Esophagus squamous epithelium (tissue), 5 donors: ENCODE results near the gene FGF12. TPM values are rescaled to one million over a fixed set of nuclear protein-coding genes. Genes with fewer than 3 reads are reported as not detected.

Experiments used
- DNase-seq: peaks from one replicate; lab custom pipeline; 2025; lab: John Stamatoyannopoulos, UW
- H3K27ac ChIP-seq, 4 donors: fragments of 200-600 bp; sonication (generic); one replicate each; pipeline ENCODE4 v1.5.1; 2016 to 2019; ENCODE audit warnings: mild to moderate bottlenecking in 1 of 4
- H3K27me3 ChIP-seq, 4 donors: fragments of 200-600 bp; sonication (generic); 1 replicate in 3 of 4; 2 replicates in 1 of 4; pipeline versions ENCODE4 v1.5.1 to v1.6.0; 2017 to 2021; ENCODE audit warnings: antibody characterized with exemption in 1 of 4
- H3K36me3 ChIP-seq, 3 donors: fragments of 200-600 bp; sonication (generic); one replicate each; pipeline ENCODE4 v1.5.1; 2016 to 2019
- H3K4me1 ChIP-seq, 3 donors: fragments of 200-600 bp; sonication (generic); one replicate each; pipeline ENCODE4 v1.5.1; 2017 to 2019
- H3K4me3 ChIP-seq, 4 donors: fragments of 200-600 bp; sonication (generic); 1 replicate in 3 of 4; 2 replicates in 1 of 4; pipeline ENCODE4 v1.5.1; 2016 to 2019; ENCODE audit warnings: mild to moderate bottlenecking in 2 of 4, moderate library complexity in 1 of 4
- H3K9me3 ChIP-seq, 3 donors: fragments of 200-600 bp; sonication (generic); one replicate each; pipeline ENCODE4 v1.5.1; 2016 to 2019
- POLR2A ChIP-seq, 4 donors: fragments of 450-650 bp; IDR thresholded peaks; one replicate each; pipeline ENCODE4 v1.6.1; 2017; ENCODE audit warnings: antibody characterized with exemption in 4 of 4, mild to moderate bottlenecking in 4 of 4, moderate library complexity in 3 of 4
- WGBS, 2 donors: methylation state at CpG; one replicate each; pipeline ENCODE4 v1.1.5; 2018; 5-methylcytosine and 5-hydroxymethylcytosine counted together
- intact Hi-C: fragments of 100-400 bp; cut with DNase I; formaldehyde crosslinking; loops from one replicate; pipeline ENCODE4 v1.15.0; 2022
- total RNA-seq, 4 donors: library from RNA; depleted of rRNA; stranded (reverse); fragments of >200 nt; gene quantifications; one replicate each; pipeline ENCODE4 v1.1.0, GENCODE V29; 2016
- TF ChIP-seq, protein P1 (sequence below), 6 experiments: fragments of 450-650 bp in 4 of 6; fragments of 200-600 bp in 2 of 6; sonication (generic) in 2 of 6; IDR thresholded peaks; one replicate each; pipeline ENCODE4 v1.5.1; 2016 to 2019; ENCODE audit warnings: antibody characterized with exemption in 6 of 6, mild to moderate bottlenecking in 4 of 6, moderate library complexity in 4 of 6
- donor health status: DM: yes; HTN: yes; CAD: no.

The FGF12 gene
- total RNA-seq, 4 donors from 2014 or later: 0.18 to 1.6 (median 0.86) TPM

DNA sequence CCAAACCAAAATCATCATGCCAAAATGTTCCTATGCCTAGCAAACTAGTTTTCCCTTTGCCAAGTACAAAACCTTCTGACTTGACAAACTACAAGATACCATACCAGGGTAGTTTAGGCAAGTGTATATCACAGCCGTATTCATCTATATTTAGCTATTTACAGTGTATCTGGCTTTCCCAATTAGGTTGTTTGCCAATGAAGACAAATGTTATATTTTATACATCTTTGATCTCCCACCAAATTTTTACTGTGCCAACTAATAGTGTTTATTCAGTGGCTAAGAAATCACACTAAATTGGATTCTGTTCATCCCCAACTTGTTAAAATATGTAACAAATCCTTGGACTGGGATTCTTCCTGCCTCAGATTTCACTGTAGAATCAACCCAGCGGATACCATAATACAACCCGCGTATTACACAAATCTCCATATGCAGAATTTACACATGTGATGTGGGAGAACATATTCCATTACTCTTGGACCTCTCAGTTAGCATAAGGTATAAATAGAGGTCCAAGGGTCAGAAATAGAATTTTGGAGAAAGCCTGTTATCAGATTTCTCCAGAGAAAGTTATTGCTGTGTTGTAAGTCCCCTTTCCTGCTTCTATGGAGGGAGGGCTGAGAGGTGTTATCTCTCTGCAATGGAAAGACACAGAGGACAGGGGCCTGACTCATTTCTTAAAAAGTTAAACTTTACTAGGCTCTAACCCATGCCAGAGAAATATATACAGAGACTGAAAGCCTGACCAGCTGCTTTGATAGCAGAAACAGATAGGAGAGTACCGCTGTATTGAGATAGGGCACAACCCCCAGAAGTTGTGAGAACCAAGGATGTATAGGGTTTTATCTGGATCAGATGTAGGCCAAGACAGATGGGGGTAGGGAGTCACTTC lies 467.0 kb downstream of the FGF12 start:
- H3K4me1 ChIP-seq: no peaks in the 10 kb centered on the region
- intact Hi-C loops: no loop called here
- H3K36me3 ChIP-seq: no peaks in the 10 kb centered on the region
- 81 to 85% methylated on average over 5 of the region's 5 CpGs for WGBS, 2 donors
- TF ChIP-seq POLR2A (IDR thresholded peaks at IDR 0.05): no peak
- TF ChIP-seq, protein P1, sequence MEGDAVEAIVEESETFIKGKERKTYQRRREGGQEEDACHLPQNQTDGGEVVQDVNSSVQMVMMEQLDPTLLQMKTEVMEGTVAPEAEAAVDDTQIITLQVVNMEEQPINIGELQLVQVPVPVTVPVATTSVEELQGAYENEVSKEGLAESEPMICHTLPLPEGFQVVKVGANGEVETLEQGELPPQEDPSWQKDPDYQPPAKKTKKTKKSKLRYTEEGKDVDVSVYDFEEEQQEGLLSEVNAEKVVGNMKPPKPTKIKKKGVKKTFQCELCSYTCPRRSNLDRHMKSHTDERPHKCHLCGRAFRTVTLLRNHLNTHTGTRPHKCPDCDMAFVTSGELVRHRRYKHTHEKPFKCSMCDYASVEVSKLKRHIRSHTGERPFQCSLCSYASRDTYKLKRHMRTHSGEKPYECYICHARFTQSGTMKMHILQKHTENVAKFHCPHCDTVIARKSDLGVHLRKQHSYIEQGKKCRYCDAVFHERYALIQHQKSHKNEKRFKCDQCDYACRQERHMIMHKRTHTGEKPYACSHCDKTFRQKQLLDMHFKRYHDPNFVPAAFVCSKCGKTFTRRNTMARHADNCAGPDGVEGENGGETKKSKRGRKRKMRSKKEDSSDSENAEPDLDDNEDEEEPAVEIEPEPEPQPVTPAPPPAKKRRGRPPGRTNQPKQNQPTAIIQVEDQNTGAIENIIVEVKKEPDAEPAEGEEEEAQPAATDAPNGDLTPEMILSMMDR (IDR thresholded peaks at IDR 0.05): no peak
- H3K9me3 ChIP-seq: no peaks in the 10 kb centered on the region
- no peak overlapping the region for H3K4me3 ChIP-seq
- H3K27me3 ChIP-seq: no peaks in the 10 kb centered on the region
- DNase-seq: no peak
- no peak overlapping the region for H3K27ac ChIP-seq

- H3K9me3 ChIP-seq: no peaks in the 10 kb centered on the region
- no peaks in the 10 kb centered on the region for H3K4me1 ChIP-seq
- DNase-seq: no peak
- H3K36me3 ChIP-seq: no peaks in the 10 kb centered on the region
- intact Hi-C loops: no loop called here
- H3K4me3 ChIP-seq: no peak overlapping the region
- H3K27me3 ChIP-seq: no peaks in the 10 kb centered on the region
- 23 to 30% methylated on average over 3 of the region's 3 CpGs for WGBS, 2 donors
- TF ChIP-seq, protein P1 (IDR thresholded peaks at IDR 0.05): no peak
- TF ChIP-seq POLR2A (IDR thresholded peaks at IDR 0.05): no peak
- H3K27ac ChIP-seq: no peak overlapping the region
Measured at GRCh38 chr3:192259661-192260060, 467.7 kb downstream of the FGF12 start.

- Histone ChIP-seq H3K36me3 (no peaks in the 10 kb centered on the region), H3K4me1 (no peaks in the 10 kb centered on the region), H3K27ac (no peak overlapping the region), H3K9me3 (no peaks in the 10 kb centered on the region), H3K27me3 (no peaks in the 10 kb centered on the region), H3K4me3 (no peak overlapping the region)
- no peak for DNase-seq
- WGBS, 2 donors: 74 to 83% methylated on average over 6 of the region's 6 CpGs
- TF ChIP-seq, protein P1 (IDR thresholded peaks at IDR 0.05): no peak
- TF ChIP-seq POLR2A (IDR thresholded peaks at IDR 0.05): no peak
- intact Hi-C loops: no loop called here
Measured at GRCh38 chr3:192258721-192259120, 468.6 kb downstream of the FGF12 start.

DNA sequence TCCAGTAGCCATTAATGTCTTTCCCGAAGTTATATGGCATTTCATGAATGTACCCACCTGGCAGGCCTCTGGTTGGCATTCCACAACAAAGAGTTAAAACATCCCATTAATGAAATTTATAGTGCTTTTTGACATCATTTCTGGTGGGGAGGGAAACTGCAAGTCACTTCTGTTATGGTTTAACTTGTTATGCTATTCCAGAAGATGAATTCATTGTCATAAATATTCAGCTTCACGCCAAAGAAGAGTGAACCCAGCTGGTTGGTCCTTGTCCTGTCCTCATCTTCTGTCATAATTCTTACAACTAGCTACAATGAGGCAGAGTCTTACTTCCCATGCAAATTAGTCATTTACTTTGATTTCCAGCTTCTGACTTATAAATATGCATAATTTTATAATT lies 471.5 kb downstream of the FGF12 start:
- WGBS, 2 donors: 62 to 66% methylated on average over 2 of the region's 2 CpGs
- intact Hi-C loops: no loop called here

More for the DNA sequence above, 471.5 kb downstream of the FGF12 start:
- no peaks in the 10 kb centered on the region for H3K36me3 ChIP-seq
- H3K4me3 ChIP-seq: no peak overlapping the region
- TF ChIP-seq, protein P1 (IDR thresholded peaks at IDR 0.05): no peak
- no peak for TF ChIP-seq POLR2A (IDR thresholded peaks at IDR 0.05)
- H3K4me1 ChIP-seq: no peaks in the 10 kb centered on the region
- no peaks in the 10 kb centered on the region for H3K27me3 ChIP-seq
- no peaks in the 10 kb centered on the region for H3K9me3 ChIP-seq
- DNase-seq: no peak
- H3K27ac ChIP-seq: no peak overlapping the region
